ENCODE results near the gene ALDOC.

- TF ChIP-seq CTCF (IDR thresholded peaks at IDR 0.05), result no peak
- no peak for TF ChIP-seq POLR2A (IDR thresholded peaks at IDR 0.05)
Measured at GRCh38 chr17:28548417-28549130, 28.1 kb downstream of the ALDOC start.

Measured in uterus (tissue), 2 donors.